Measurements from ENCODE around the gene CTNNA1.
A peak's percentile ranks its signal among the peaks of the same experiment; 100 is the strongest.

CTNNA1 gene

GRCh38 chr5:138903130-138903775, 150.0 kb downstream of the CTNNA1 start:
- DNase-seq (ENCODE audit: low read depth, low spot score) = peak; percentile 60
- in situ Hi-C loops (cut with HindIII; ENCODE audit: low sequenced_read_pairs) = no loop called here
- H3K4me3 ChIP-seq (ENCODE audit: low read depth, low read length) = no peak overlapping the region
- TF ChIP-seq CTCF (IDR thresholded peaks at IDR 0.05; ENCODE audit: low read depth, low read length) = no peak

- in situ Hi-C loops (cut with HindIII; ENCODE audit: low sequenced_read_pairs) = no loop called here
- DNase-seq (ENCODE audit: low read depth, low spot score) = peak; percentile 54
- H3K4me3 ChIP-seq (ENCODE audit: low read depth, low read length) = no peak overlapping the region
- no peak for TF ChIP-seq CTCF (IDR thresholded peaks at IDR 0.05; ENCODE audit: low read depth, low read length)
Observed at GRCh38 chr5:138905541-138905940, 152.3 kb downstream of the CTNNA1 start.

- H3K4me3 ChIP-seq (ENCODE audit: low read depth, low read length) = no peak overlapping the region
- TF ChIP-seq CTCF (IDR thresholded peaks at IDR 0.05; ENCODE audit: low read depth, low read length) = no peak
- no peak for DNase-seq (ENCODE audit: low read depth, low spot score)
- in situ Hi-C loops (cut with HindIII; ENCODE audit: low sequenced_read_pairs) = no loop called here
Observed at GRCh38 chr5:138909734-138910133, 156.5 kb downstream of the CTNNA1 start.

- no peak overlapping the region for H3K4me3 ChIP-seq (ENCODE audit: low read depth, low read length)
- no peak for TF ChIP-seq CTCF (IDR thresholded peaks at IDR 0.05; ENCODE audit: low read depth, low read length)
- no peak for DNase-seq (ENCODE audit: low read depth, low spot score)
- in situ Hi-C loops (cut with HindIII; ENCODE audit: low sequenced_read_pairs) = no loop called here
Observed at GRCh38 chr5:138910546-138911185, 157.4 kb downstream of the CTNNA1 start.

- no peak for TF ChIP-seq CTCF (IDR thresholded peaks at IDR 0.05; ENCODE audit: low read depth, low read length)
- peak; percentile 66 for DNase-seq (ENCODE audit: low read depth, low spot score)
- no peak overlapping the region for H3K4me3 ChIP-seq (ENCODE audit: low read depth, low read length)
- in situ Hi-C loops (cut with HindIII; ENCODE audit: low sequenced_read_pairs) = no loop called here
Observed at GRCh38 chr5:138911441-138911840, 158.2 kb downstream of the CTNNA1 start.

- H3K4me3 ChIP-seq (ENCODE audit: low read depth, low read length) = no peak overlapping the region
- in situ Hi-C loops (cut with HindIII; ENCODE audit: low sequenced_read_pairs) = no loop called here
- no peak for DNase-seq (ENCODE audit: low read depth, low spot score)
- TF ChIP-seq CTCF (IDR thresholded peaks at IDR 0.05; ENCODE audit: low read depth, low read length) = no peak
Observed at GRCh38 chr5:138912093-138912492, 158.9 kb downstream of the CTNNA1 start.
